Endodermal cell (in vitro differentiated cells): ENCODE data around the gene CALM3. TPM values are rescaled to one million over a fixed set of nuclear protein-coding genes. Genes with fewer than 3 reads are reported as not detected.

Source experiments
- DNase-seq: peaks from one replicate; pipeline ENCODE4 v3.0.0-alpha.2; 2017
- H3K27ac ChIP-seq: 2 replicates; pipeline ENCODE4 v1.5.1; 2013; ENCODE audit warnings: mild to moderate bottlenecking, low read depth, low read length, moderate library complexity
- H3K27me3 ChIP-seq: 2 replicates; pipeline ENCODE4 v1.6.1; 2013; ENCODE audit warnings: mild to moderate bottlenecking, low read length, moderate library complexity; ENCODE audit not compliant: insufficient read depth, control insufficient read depth, poor library complexity, severe bottlenecking
- H3K36me3 ChIP-seq: 2 replicates; pipeline ENCODE4 v1.7.0; 2013; ENCODE audit warnings: mild to moderate bottlenecking, low read length, moderate library complexity; ENCODE audit not compliant: control insufficient read depth, insufficient read depth
- H3K4me1 ChIP-seq: one replicate; pipeline ENCODE4 v1.7.0; 2013; ENCODE audit warnings: low read length; ENCODE audit not compliant: control insufficient read depth, insufficient read depth
- H3K4me3 ChIP-seq: 2 replicates; pipeline ENCODE4 v1.5.1; 2013; ENCODE audit warnings: mild to moderate bottlenecking, low read length, moderate library complexity
- H3K9ac ChIP-seq: 2 replicates; pipeline ENCODE4 v1.6.1; 2013; ENCODE audit warnings: mild to moderate bottlenecking, low read length, moderate library complexity; ENCODE audit not compliant: poor library complexity, severe bottlenecking; ENCODE audit errors: extremely low read depth
- H3K9me3 ChIP-seq: 2 replicates; pipeline ENCODE4 v1.6.1; 2013; ENCODE audit warnings: mild to moderate bottlenecking, low read length, moderate library complexity; ENCODE audit not compliant: control insufficient read depth
- H3K27ac Mint-ChIP-seq: 2 replicates; pipeline ENCODE4 v1.8.0; 2020; ENCODE audit warnings: mixed read lengths
- H3K27me3 Mint-ChIP-seq: 2 replicates; pipeline ENCODE4 v1.8.0; 2021; ENCODE audit warnings: mild to moderate bottlenecking, mixed read lengths; ENCODE audit not compliant: insufficient read depth
- H3K36me3 Mint-ChIP-seq: 2 replicates; pipeline ENCODE4 v1.8.0; 2020; ENCODE audit warnings: low read depth, mixed read lengths
- H3K4me1 Mint-ChIP-seq: 2 replicates; pipeline ENCODE4 v1.8.0; 2020; ENCODE audit warnings: mixed read lengths
- H3K4me3 Mint-ChIP-seq: 2 replicates; pipeline ENCODE4 v1.8.0; 2020; ENCODE audit warnings: mild to moderate bottlenecking, moderate library complexity, mixed read lengths
- H3K9me3 Mint-ChIP-seq: 2 replicates; pipeline ENCODE4 v1.8.0; 2020; ENCODE audit warnings: mild to moderate bottlenecking, mixed read lengths
- WGBS, 2 experiments: methylation state at CpG; one replicate each; pipeline versions ENCODE4 v1.1.5 to v1.1.7; 2013; ENCODE audit warnings: missing lambda C conversion rate in 2 of 2, mixed read lengths in 1 of 2; ENCODE audit not compliant: insufficient coverage in 1 of 2, insufficient read length in 1 of 2; 5-methylcytosine and 5-hydroxymethylcytosine counted together
- total RNA-seq, 2 donors: library from RNA; stranded (reverse); fragmentation: NEBNext Ultra II Directional in 1 of 2; extraction: Animal tissue kit (Norgen Biotek cat#: 25700) in 1 of 2; gene quantifications; 2 replicates in 1 of 2; 3 replicates in 1 of 2; pipeline ENCODE4 v1.2.1, GENCODE V29; 2021
- TF ChIP-seq, protein P1 (sequence below): fragments of 200-600 bp; sonication (generic); conservative IDR thresholded peaks from 2 replicates; pipeline ENCODE4 v1.5.0; 2021; ENCODE audit warnings: antibody characterized with exemption, mild to moderate bottlenecking

Gene CALM3
- total RNA-seq, 2 donors from 2014 or later, result 564 to 573 TPM

DNA sequence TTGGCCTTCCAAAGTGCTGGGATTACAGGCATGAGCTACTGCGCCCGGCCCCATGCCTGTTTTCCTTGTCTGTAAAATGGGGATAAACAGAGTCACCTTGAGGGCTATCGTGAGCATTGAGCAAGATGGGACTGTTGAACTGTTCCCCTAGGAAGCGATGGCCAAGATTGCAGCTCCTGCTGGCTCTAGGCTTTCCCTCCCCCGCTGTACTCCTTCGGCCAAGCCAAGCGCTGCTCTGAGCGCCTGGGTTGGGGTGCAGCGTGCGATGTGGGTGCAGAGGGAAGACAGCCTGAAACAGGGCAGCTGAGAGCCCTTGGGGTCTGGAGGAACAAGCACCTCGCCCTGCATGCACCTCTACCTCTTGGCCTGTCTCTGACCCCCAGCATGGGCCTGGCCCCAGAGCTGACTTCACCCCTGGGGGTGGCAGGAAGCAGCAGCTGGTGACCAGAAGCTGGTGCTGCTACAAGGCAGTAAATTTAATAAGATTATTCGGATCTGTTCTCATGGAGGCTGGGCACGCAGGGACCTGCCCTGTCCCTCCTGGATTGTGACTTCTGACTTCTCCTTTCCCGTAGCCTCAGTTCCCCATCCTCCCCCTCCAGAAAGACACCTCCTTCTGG lies 29.6 kb downstream of the CALM3 start:
- H3K9me3 ChIP-seq, result no peaks in the 10 kb centered on the region
- H3K4me1 ChIP-seq, result no peaks in the 10 kb centered on the region
- no peak overlapping the region for H3K27ac Mint-ChIP-seq
- H3K27ac ChIP-seq, result no peak overlapping the region
- H3K27me3 ChIP-seq, result peaks cover 34% of the 10 kb centered on the region
- no peak overlapping the region for H3K9ac ChIP-seq
- TF ChIP-seq, protein P1, sequence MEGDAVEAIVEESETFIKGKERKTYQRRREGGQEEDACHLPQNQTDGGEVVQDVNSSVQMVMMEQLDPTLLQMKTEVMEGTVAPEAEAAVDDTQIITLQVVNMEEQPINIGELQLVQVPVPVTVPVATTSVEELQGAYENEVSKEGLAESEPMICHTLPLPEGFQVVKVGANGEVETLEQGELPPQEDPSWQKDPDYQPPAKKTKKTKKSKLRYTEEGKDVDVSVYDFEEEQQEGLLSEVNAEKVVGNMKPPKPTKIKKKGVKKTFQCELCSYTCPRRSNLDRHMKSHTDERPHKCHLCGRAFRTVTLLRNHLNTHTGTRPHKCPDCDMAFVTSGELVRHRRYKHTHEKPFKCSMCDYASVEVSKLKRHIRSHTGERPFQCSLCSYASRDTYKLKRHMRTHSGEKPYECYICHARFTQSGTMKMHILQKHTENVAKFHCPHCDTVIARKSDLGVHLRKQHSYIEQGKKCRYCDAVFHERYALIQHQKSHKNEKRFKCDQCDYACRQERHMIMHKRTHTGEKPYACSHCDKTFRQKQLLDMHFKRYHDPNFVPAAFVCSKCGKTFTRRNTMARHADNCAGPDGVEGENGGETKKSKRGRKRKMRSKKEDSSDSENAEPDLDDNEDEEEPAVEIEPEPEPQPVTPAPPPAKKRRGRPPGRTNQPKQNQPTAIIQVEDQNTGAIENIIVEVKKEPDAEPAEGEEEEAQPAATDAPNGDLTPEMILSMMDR, result no peak
- H3K9me3 Mint-ChIP-seq, result no peaks in the 10 kb centered on the region
- H3K4me3 ChIP-seq, result no peak overlapping the region
- peaks cover 4% of the 10 kb centered on the region for H3K4me1 Mint-ChIP-seq
- H3K36me3 ChIP-seq, result no peaks in the 10 kb centered on the region
- 86 to 89% methylated on average over 12 to 14 of the region's 14 CpGs for WGBS, 2 experiments
- H3K36me3 Mint-ChIP-seq, result no peaks in the 10 kb centered on the region
- peaks cover 51% of the 10 kb centered on the region for H3K27me3 Mint-ChIP-seq
- no peak for DNase-seq
- H3K4me3 Mint-ChIP-seq, result no peak overlapping the region

- H3K27me3 ChIP-seq, result peaks cover 42% of the 10 kb centered on the region
- H3K4me3 ChIP-seq, result no peak overlapping the region
- Mint-ChIP-seq H3K4me1 (peaks cover 4% of the 10 kb centered on the region), H3K36me3 (no peaks in the 10 kb centered on the region), H3K27ac (no peak overlapping the region), H3K4me3 (no peak overlapping the region), H3K9me3 (no peaks in the 10 kb centered on the region), H3K27me3 (peaks cover 51% of the 10 kb centered on the region)
- H3K4me1 ChIP-seq, result no peaks in the 10 kb centered on the region
- no peaks in the 10 kb centered on the region for H3K9me3 ChIP-seq
- DNase-seq, result no peak
- H3K27ac ChIP-seq, result no peak overlapping the region
- 77 to 94% methylated on average over 2 to 6 of the region's 6 CpGs for WGBS, 2 experiments
- no peak overlapping the region for H3K9ac ChIP-seq
- H3K36me3 ChIP-seq, result no peaks in the 10 kb centered on the region
- TF ChIP-seq, protein P1, result no peak
These were observed 30.4 kb downstream of the CALM3 start for GRCh38 chr19:46631481-46631880.

DNA sequence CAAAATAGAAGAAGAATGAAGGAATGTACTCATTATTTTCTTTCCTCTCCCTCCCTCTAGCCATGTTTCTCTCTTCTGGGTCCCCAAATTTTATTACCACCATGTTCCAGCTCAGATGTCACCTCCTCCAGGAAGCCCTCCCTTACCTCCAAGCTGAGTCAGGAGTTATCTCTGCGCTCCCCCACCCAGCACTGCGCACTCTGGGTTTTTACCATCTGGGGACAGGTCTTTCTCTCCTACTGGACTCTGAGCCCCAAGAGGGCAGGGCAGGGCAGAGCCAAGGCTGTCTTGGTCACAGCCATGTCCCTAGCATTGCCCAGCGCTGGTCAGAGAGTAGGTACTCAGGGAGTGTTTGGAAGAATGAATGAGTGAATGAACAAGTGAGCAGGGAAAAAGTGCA lies 32.0 kb downstream of the CALM3 start:
- Histone ChIP-seq H3K36me3 (no peaks in the 10 kb centered on the region), H3K4me1 (no peaks in the 10 kb centered on the region), H3K9ac (no peak overlapping the region), H3K9me3 (no peaks in the 10 kb centered on the region), H3K27me3 (peaks cover 59% of the 10 kb centered on the region), H3K27ac (no peak overlapping the region), H3K4me3 (no peak overlapping the region)
- TF ChIP-seq, protein P1, result no peak
- Mint-ChIP-seq H3K9me3 (no peaks in the 10 kb centered on the region), H3K36me3 (no peaks in the 10 kb centered on the region), H3K27me3 (peaks cover 47% of the 10 kb centered on the region), H3K27ac (no peak overlapping the region), H3K4me1 (peaks cover 4% of the 10 kb centered on the region), H3K4me3 (no peak overlapping the region)
- 88 to 100% methylated on average over 1 to 3 of the region's 3 CpGs for WGBS, 2 experiments
- no peak for DNase-seq
